NCI-H2171 (cell line): ENCODE results near the gene CCDC73.
A peak's percentile ranks its signal among the peaks of the same experiment; 100 is the strongest.
"Not testable (repeated sequence)": the region's sequence is repeated elsewhere in the genome, so short reads cannot be mapped to it uniquely, and the experiment has no call there.

Source experiments
- DNase-seq: peaks from one replicate; lab custom pipeline; 2025; lab: John Stamatoyannopoulos, UW

The CCDC73 gene

GRCh38 chr11:32796425-32796824 lies 2.0 kb upstream of the CCDC73 start:
- no peak for DNase-seq

GRCh38 chr11:32792948-32793475 lies 1.4 kb downstream of the CCDC73 start:
- DNase-seq: peak; percentile 49

GRCh38 chr11:32792111-32792947 lies 2.1 kb downstream of the CCDC73 start:
- no peak for DNase-seq

- no peak for DNase-seq
These were observed 3.5 kb downstream of the CCDC73 start for GRCh38 chr11:32790916-32791315.

GRCh38 chr11:32786811-32787210 lies 7.7 kb downstream of the CCDC73 start:
- DNase-seq: no peak

- no peak for DNase-seq
These were observed 9.2 kb downstream of the CCDC73 start for GRCh38 chr11:32785262-32785661.

GRCh38 chr11:32781721-32782120 lies 12.7 kb downstream of the CCDC73 start:
- no peak for DNase-seq

- not testable (repeated sequence) for DNase-seq
These were observed 13.6 kb downstream of the CCDC73 start for GRCh38 chr11:32780839-32781238.

GRCh38 chr11:32779136-32779535 lies 15.3 kb downstream of the CCDC73 start:
- no peak for DNase-seq

GRCh38 chr11:32775908-32776307 lies 18.6 kb downstream of the CCDC73 start:
- no peak for DNase-seq

- DNase-seq: no peak
These were observed 20.4 kb downstream of the CCDC73 start for GRCh38 chr11:32774081-32774480.

GRCh38 chr11:32772731-32773130 lies 21.7 kb downstream of the CCDC73 start:
- DNase-seq: no peak

GRCh38 chr11:32761774-32762173 lies 32.7 kb downstream of the CCDC73 start:
- not testable (repeated sequence) for DNase-seq

- DNase-seq: no peak
These were observed 36.2 kb downstream of the CCDC73 start for GRCh38 chr11:32758291-32758690.

GRCh38 chr11:32753181-32753580 lies 41.3 kb downstream of the CCDC73 start:
- DNase-seq: not testable (repeated sequence)

- DNase-seq: no peak
These were observed 42.5 kb downstream of the CCDC73 start for GRCh38 chr11:32752001-32752400.

- DNase-seq: no peak
These were observed 43.1 kb downstream of the CCDC73 start for GRCh38 chr11:32751381-32751780.

- no peak for DNase-seq
These were observed 64.5 kb downstream of the CCDC73 start for GRCh38 chr11:32729976-32730375.

- DNase-seq: no peak
These were observed 71.1 kb downstream of the CCDC73 start for GRCh38 chr11:32723332-32723731.

GRCh38 chr11:32722255-32722654 lies 72.2 kb downstream of the CCDC73 start:
- no peak for DNase-seq

- no peak for DNase-seq
These were observed 81.0 kb downstream of the CCDC73 start for GRCh38 chr11:32713496-32713895.

GRCh38 chr11:32708978-32709377 lies 85.5 kb downstream of the CCDC73 start:
- not testable (repeated sequence) for DNase-seq

GRCh38 chr11:32706985-32707741 lies 87.3 kb downstream of the CCDC73 start:
- no peak for DNase-seq
